ENCODE measurements around the gene IER5L.

DNA sequence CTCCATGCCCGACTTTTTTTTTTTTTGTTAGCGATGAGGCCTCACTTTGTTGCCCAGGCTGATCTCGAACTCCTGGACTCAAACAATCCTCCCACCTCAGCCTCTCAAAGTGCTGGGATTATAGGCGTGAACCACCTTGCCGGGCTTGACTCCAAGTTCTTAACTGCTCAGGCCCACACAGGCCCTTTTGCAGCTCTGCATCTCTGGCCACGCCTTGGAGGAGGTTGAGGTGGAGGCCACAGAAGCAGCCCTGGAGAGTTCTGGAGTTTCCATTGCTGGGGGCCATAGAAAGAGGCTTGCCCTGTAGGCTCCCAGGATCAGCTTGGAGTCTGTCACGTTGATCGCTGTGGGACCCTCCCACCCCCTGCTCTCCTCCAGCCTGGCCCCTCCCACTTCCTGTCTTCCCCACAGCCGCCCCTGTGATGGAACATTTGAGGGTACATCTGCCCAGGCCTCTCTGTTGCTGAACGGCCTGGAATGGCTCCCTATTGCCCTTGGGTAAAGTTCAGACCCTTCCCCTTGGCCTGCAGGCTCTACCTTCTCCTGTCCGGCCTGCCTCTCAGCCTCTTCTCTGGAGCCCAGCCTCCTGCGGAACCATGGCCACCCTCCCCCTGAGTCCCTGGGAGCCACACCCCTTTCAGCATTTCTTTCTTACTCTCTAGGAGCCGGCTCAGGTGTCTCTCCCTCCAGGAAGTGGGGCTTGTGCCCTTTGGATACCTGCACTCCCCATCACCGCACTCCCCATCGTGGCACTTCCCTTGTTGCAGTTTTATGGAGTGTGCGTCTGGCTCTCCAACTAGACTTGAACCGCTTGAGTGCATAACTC lies 30.4 kb upstream of the IER5L start:
- TF ChIP-seq POLR2A (IDR thresholded peaks at IDR 0.05) (no peak), POLR2AphosphoS5 (IDR thresholded peaks at IDR 0.05) (no peak)
- TF ChIP-seq, protein P1, sequence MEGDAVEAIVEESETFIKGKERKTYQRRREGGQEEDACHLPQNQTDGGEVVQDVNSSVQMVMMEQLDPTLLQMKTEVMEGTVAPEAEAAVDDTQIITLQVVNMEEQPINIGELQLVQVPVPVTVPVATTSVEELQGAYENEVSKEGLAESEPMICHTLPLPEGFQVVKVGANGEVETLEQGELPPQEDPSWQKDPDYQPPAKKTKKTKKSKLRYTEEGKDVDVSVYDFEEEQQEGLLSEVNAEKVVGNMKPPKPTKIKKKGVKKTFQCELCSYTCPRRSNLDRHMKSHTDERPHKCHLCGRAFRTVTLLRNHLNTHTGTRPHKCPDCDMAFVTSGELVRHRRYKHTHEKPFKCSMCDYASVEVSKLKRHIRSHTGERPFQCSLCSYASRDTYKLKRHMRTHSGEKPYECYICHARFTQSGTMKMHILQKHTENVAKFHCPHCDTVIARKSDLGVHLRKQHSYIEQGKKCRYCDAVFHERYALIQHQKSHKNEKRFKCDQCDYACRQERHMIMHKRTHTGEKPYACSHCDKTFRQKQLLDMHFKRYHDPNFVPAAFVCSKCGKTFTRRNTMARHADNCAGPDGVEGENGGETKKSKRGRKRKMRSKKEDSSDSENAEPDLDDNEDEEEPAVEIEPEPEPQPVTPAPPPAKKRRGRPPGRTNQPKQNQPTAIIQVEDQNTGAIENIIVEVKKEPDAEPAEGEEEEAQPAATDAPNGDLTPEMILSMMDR (IDR thresholded peaks at IDR 0.05) = no peak
